HG03103 (cell line): ENCODE results near the gene GHRL.
"Not testable (repeated sequence)": the region's sequence is repeated elsewhere in the genome, so short reads cannot be mapped to it uniquely, and the experiment has no call there.

Source experiments
- ATAC-seq: cut with Tn5 transposase; IDR thresholded peaks from one replicate; pipeline ENCODE4 v1.9.1; 2021; ENCODE audit warnings: low read depth; ENCODE audit not compliant: unreplicated experiment

The GHRL gene

GRCh38 chr3:10278501-10278900, 14.2 kb downstream of the GHRL start:
- ATAC-seq = no peak

- ATAC-seq = no peak
Measured at GRCh38 chr3:10277115-10277625, 15.6 kb downstream of the GHRL start.

- no peak for ATAC-seq
Measured at GRCh38 chr3:10274601-10275000, 18.1 kb downstream of the GHRL start.

- no peak for ATAC-seq
Measured at GRCh38 chr3:10273702-10274305, 18.9 kb downstream of the GHRL start.

GRCh38 chr3:10272977-10273376, 19.8 kb downstream of the GHRL start:
- no peak for ATAC-seq

- ATAC-seq = not testable (repeated sequence)
Measured at GRCh38 chr3:10272476-10272875, 20.3 kb downstream of the GHRL start.

- ATAC-seq = no peak
Measured at GRCh38 chr3:10269443-10269842, 23.3 kb downstream of the GHRL start.

GRCh38 chr3:10268930-10269329, 23.8 kb downstream of the GHRL start:
- ATAC-seq = no peak

GRCh38 chr3:10268116-10268515, 24.6 kb downstream of the GHRL start:
- ATAC-seq = no peak

GRCh38 chr3:10266936-10267335, 25.8 kb downstream of the GHRL start:
- not testable (repeated sequence) for ATAC-seq

GRCh38 chr3:10265833-10266232, 26.9 kb downstream of the GHRL start:
- ATAC-seq = no peak

- no peak for ATAC-seq
Measured at GRCh38 chr3:10263646-10264363, 28.9 kb downstream of the GHRL start.

- ATAC-seq = no peak
Measured at GRCh38 chr3:10262027-10262426, 30.7 kb downstream of the GHRL start.

- ATAC-seq = no peak
Measured at GRCh38 chr3:10260211-10260701, 32.5 kb downstream of the GHRL start.

GRCh38 chr3:10259798-10260197, 32.9 kb downstream of the GHRL start:
- no peak for ATAC-seq

GRCh38 chr3:10259036-10259435, 33.7 kb downstream of the GHRL start:
- no peak for ATAC-seq

GRCh38 chr3:10255835-10256234, 36.9 kb downstream of the GHRL start:
- no peak for ATAC-seq

GRCh38 chr3:10253731-10254130, 39.0 kb downstream of the GHRL start:
- ATAC-seq = no peak

GRCh38 chr3:10251006-10251405, 41.7 kb downstream of the GHRL start:
- ATAC-seq = no peak

GRCh38 chr3:10249833-10250232, 42.9 kb downstream of the GHRL start:
- ATAC-seq = no peak

- no peak for ATAC-seq
Measured at GRCh38 chr3:10248984-10249748, 43.6 kb downstream of the GHRL start.
